ENCODE measurements around the gene ALOX5.

GRCh38 chr10:45446858-45447257 lies 72.8 kb downstream of the ALOX5 start:
- no peak for TF ChIP-seq CTCF (IDR thresholded peaks at IDR 0.05)
- no peak for TF ChIP-seq POLR2A (IDR thresholded peaks at IDR 0.05)
- no peak for TF ChIP-seq EP300 (IDR thresholded peaks at IDR 0.05)
